SK-MEL-5 (cell line): ENCODE measurements around the gene CEMP1. TPM values are rescaled to one million over a fixed set of nuclear protein-coding genes. Genes with fewer than 3 reads are reported as not detected.
"Not testable (repeated sequence)": the region's sequence is repeated elsewhere in the genome, so short reads cannot be mapped to it uniquely, and the experiment has no call there.

Experiments
- DNase-seq: peaks from one replicate; pipeline ENCODE4 v3.0.0-alpha.2; 2016; ENCODE audit warnings: low read depth, low spot score
- in situ Hi-C: cut with HindIII; loops from 2 replicates; pipeline ENCODE4 v1.10.0; 2016; ENCODE audit warnings: low sequenced_read_pairs, high pct_unique_total_duplicates, low pct_unique_long_range_greater_than_20kb
- total RNA-seq: library from RNA; depleted of rRNA; stranded (reverse); fragments of >200 nt; shearing (Covaris generic); gene quantifications from 2 replicates; pipeline ENCODE4 v1.2.3, GENCODE V29; 2014

CEMP1 gene
- total RNA-seq, 1 experiment from 2014 or later = not detected

- peak; percentile 42 for DNase-seq
- in situ Hi-C loops = not testable (repeated sequence)
Measured at GRCh38 chr16:2539845-2540458, 8.7 kb upstream of the CEMP1 start.

GRCh38 chr16:2539192-2539844 lies 8.1 kb upstream of the CEMP1 start:
- in situ Hi-C loops = not testable (repeated sequence)

GRCh38 chr16:2537451-2538379 lies 6.5 kb upstream of the CEMP1 start, which contains the start of gene PDPK1:
TSS of gene PDPK1 (plus strand) at chr16:2538021. CDS start at chr16:2538113, 92 bp downstream.
- in situ Hi-C loops = no loop called here
- DNase-seq = peak; percentile 92

More at GRCh38 chr16:2539192-2539844, 8.1 kb upstream of the CEMP1 start:
- DNase-seq = not testable (repeated sequence)

- no peak for DNase-seq
- in situ Hi-C loops = no loop called here
Measured at GRCh38 chr16:2535625-2536013, 4.4 kb upstream of the CEMP1 start.

- DNase-seq, in situ Hi-C loops: not testable (repeated sequence)
Measured at GRCh38 chr16:2534335-2534734, 3.1 kb upstream of the CEMP1 start.

- DNase-seq = no peak
- in situ Hi-C loops = no loop called here
Measured at GRCh38 chr16:2533912-2534311, 2.7 kb upstream of the CEMP1 start.

DNA sequence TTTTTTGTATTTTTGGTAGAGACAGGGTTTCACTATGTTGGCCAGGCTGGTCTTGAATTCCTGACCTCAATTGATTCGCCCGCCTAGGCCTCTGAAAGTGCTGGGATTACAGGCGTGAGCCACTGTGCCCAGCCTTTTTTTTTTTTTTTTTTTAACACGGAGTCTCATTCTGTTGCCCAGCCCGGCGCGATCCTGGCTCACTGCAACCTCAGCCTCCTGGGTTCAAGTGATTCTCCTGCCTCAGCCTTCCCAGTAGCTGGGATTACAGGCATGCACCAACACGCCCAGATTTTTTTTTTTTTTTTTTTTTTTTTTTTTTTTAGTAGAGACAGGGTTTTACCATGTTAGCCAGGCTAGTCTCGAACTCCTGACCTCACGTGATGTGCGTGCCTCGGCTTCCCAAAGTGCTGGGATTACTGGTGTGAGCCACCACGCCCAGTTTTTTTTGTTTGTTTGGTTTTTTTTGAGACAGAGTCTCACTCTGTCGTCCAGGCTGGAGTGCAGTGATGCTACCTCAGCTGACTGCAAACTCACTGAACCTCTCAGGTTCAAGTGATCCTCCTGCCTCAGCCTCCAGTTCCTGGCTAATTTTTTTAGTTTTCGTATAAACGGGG lies 2.0 kb upstream of the CEMP1 start:
- in situ Hi-C loops, DNase-seq: not testable (repeated sequence)

- peak; percentile 44 for DNase-seq
- in situ Hi-C loops = no loop called here
Measured at GRCh38 chr16:2532494-2533141, 1.4 kb upstream of the CEMP1 start.

DNA sequence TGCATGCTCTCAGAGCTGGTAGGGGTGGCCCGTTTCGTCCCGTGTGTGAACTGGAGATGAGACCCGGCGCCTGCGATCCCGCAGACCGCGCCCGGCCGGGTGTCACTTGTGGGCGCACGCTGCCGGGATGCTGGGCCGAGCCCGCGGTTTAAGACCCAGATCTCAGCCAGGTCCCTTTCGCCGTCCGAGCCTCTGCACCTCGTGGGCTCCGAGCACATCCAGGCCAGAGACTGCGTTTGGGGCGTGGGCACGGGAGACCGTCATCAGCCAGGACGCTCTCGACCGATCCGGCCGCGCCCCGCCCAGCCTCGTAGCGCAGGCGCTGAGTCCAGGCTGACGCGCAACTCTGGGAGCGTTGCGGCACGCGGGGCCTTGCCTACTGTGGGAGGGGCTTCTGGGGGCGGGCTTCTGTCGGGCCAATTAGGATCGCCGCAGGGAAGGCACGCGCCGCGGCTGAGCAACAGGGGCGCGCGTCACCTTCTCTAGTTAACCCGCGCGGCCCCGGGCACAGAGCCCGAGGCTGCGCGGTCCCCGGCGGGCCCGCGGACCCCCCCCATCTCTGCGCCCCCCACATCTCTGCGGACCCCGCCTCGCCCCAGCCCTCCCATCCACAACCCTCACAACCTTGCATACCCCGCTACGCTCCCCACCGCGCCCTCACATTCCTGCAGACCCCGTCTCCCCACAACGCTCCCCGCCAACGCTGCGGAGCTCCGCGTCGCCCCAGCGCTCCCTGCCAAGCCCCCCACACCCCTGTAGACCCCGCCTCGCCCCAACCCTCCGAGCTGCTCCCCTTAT lies 687 bp upstream of the CEMP1 start:
- in situ Hi-C loops = no loop called here
- DNase-seq = peak; percentile 97

- in situ Hi-C loops = no loop called here
- no peak for DNase-seq
Measured at GRCh38 chr16:2530629-2531318, 434 bp downstream of the CEMP1 start.

DNA sequence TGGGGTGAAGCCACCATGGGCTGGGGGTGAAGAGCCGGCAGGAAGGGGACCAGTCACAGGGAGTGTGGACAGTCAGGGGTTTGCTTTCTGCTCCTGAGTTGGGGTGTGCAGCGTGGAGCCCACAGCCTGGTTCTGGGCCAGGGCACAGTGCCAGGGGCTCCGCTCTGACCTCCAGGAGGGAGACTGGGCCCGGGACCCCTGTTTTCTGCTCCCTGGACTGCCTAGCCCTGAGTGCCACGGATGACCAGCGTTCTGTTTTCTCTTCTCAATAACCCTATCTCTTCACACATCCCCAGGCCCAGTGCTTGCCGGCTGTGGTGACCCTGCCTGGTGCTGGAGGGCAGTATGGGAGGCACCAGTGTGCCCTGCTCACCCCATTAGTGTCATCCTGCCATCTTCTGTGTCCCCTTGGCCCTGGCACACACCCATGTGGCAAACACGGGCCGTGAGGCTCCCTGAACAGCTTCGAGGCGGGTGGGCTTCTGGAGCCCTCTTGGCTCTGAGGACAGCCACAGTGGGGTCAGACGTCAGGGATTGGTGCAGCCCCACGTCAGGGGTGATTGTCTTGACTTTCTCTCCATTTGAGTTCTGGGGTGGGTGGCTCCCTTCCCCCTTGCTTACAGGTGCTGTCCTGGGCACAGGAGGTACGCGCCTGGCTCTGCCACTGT lies 1.1 kb downstream of the CEMP1 start:
- in situ Hi-C loops = no loop called here
- no peak for DNase-seq

- DNase-seq = no peak
- in situ Hi-C loops = no loop called here
Measured at GRCh38 chr16:2529061-2529931, 1.9 kb downstream of the CEMP1 start.

- no peak for DNase-seq
- in situ Hi-C loops = no loop called here
Measured at GRCh38 chr16:2528161-2529060, 2.8 kb downstream of the CEMP1 start.

DNA sequence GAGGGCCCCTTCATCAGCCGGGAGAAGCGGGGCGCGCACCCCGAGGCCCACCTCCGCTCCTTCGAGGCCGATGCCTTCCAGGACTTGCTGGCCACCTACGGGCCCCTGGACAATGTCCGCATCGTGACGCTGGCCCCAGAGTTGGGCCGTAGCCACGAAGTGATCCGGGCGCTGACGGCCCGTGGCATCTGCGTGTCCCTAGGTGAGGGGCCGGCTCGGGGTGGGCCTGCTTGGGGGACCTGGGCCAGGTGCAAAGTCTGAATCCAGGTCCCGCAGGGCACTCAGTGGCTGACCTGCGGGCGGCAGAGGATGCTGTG lies 3.5 kb downstream of the CEMP1 start:
- DNase-seq = no peak
- in situ Hi-C loops = no loop called here
